K562 (cell line): ENCODE data around the gene TMEM245. TPM values are rescaled to one million over a fixed set of nuclear protein-coding genes. Genes with fewer than 3 reads are reported as not detected.

Source experiments
- C11orf30 ChIP-seq: fragments of 450-650 bp; IDR thresholded peaks from 2 replicates; pipeline ENCODE4 v1.6.1; 2016; ENCODE audit warnings: low read depth, mild to moderate bottlenecking
- CREB1 ChIP-seq, 2 experiments: sonication (generic) in 1 of 2; formaldehyde crosslinking in 1 of 2; IDR thresholded peaks; 2 replicates each; pipeline versions ENCODE4 v1.6.1 to v1.8.0; 2012 to 2022; ENCODE audit warnings: inconsistent platforms in 1 of 2, mild to moderate bottlenecking in 1 of 2, missing genetic modification reagents in 1 of 2, moderate library complexity in 1 of 2
- CXXC5 ChIP-seq: fragments of 250-450 bp; sonication (Bioruptor Pico); IDR thresholded peaks from 2 replicates; pipeline ENCODE4 v1.8.0; 2022; ENCODE audit warnings: inconsistent platforms, mild to moderate bottlenecking, moderate library complexity
- FOXM1 ChIP-seq, 2 experiments: fragments of 450-650 bp in 1 of 2; sonication (generic) in 1 of 2; formaldehyde crosslinking in 1 of 2; IDR thresholded peaks; 2 replicates each; pipeline versions ENCODE4 v1.6.1 to v1.9.0; 2017 to 2022; ENCODE audit warnings: low read depth in 2 of 2, mild to moderate bottlenecking in 2 of 2, missing genetic modification reagents in 1 of 2, moderate library complexity in 1 of 2
- KLF16 ChIP-seq: IDR thresholded peaks from 2 replicates; pipeline ENCODE4 v1.6.1; 2016; ENCODE audit warnings: antibody characterized with exemption
- MCM2 ChIP-seq: fragments of 450-650 bp; IDR thresholded peaks from 2 replicates; pipeline ENCODE4 v1.6.1; 2017; ENCODE audit warnings: low read depth, mild to moderate bottlenecking
- NFIX ChIP-seq: fragments of 250-450 bp; sonication (Bioruptor Pico); IDR thresholded peaks from 2 replicates; pipeline ENCODE4 v1.4.0; 2020; ENCODE audit warnings: low read depth, mild to moderate bottlenecking, moderate library complexity
- SP1 ChIP-seq: sonication (generic); formaldehyde crosslinking; IDR thresholded peaks from 2 replicates; pipeline ENCODE4 v1.8.1; 2022; ENCODE audit warnings: mild to moderate bottlenecking, missing genetic modification reagents
- SP2 ChIP-seq: IDR thresholded peaks from 2 replicates; pipeline ENCODE4 v1.6.1; 2011; ENCODE audit warnings: mild to moderate bottlenecking, low read depth, low read length, moderate library complexity; ENCODE audit not compliant: poor library complexity, severe bottlenecking; ENCODE audit errors: extremely low read depth
- TCFL5 ChIP-seq: fragments of 250-450 bp; sonication (Bioruptor Pico); conservative IDR thresholded peaks from 2 replicates; pipeline ENCODE4 v1.6.1; 2021; ENCODE audit warnings: mild to moderate bottlenecking, moderate library complexity, matching md5 sums
- U2AF2 ChIP-seq: fragments of 200-400 bp; formaldehyde crosslinking; optimal IDR thresholded peaks from 2 replicates; pipeline ENCODE3; 2017; ENCODE audit warnings: low read depth, mild to moderate bottlenecking, low read length
- ZNF551 ChIP-seq: fragments of 250-450 bp; sonication (Bioruptor Pico); IDR thresholded peaks from 2 replicates; pipeline ENCODE4 v1.5.0; 2021; ENCODE audit warnings: mild to moderate bottlenecking, moderate library complexity
- ZNF778 ChIP-seq: fragments of 450-650 bp; formaldehyde crosslinking; IDR thresholded peaks from 2 replicates; pipeline ENCODE4 v1.4.0; 2020; ENCODE audit warnings: mild to moderate bottlenecking, moderate library complexity
- polyA plus RNA-seq, 8 experiments: library from polyadenylated mRNA; depleted of rRNA in 4 of 8; stranded (reverse) in 5 of 8; unstranded in 3 of 8; fragments of >200 nt; fragmentation: Nextera tagmentation in 2 of 8; fragmentation: Illumina TruSeq in 1 of 8; extraction: Ambion mirVana in 2 of 8; extraction: Trizol in 1 of 8; gene quantifications; 2 replicates each; pipeline versions ENCODE4 v1.2.1 to v1.2.3, GENCODE V29; 2011 to 2014; ENCODE audit warnings: inconsistent platforms in 1 of 8, missing spikeins in 1 of 8
- total RNA-seq, 7 experiments: library from RNA; depleted of rRNA in 6 of 7; stranded (reverse); fragments of >200 nt in 6 of 7; fragmentation: Illumina TruSeq in 2 of 7; extraction: Trizol in 2 of 7; gene quantifications; 2 replicates each; pipeline versions ENCODE4 v1.2.1 to v1.2.3, GENCODE V29; 2011 to 2021; ENCODE audit warnings: low replicate concordance in 1 of 7
- TF ChIP-seq, protein P1 (sequence below): fragments of 250-450 bp; sonication (Bioruptor Pico); IDR thresholded peaks from 2 replicates; pipeline ENCODE4 v1.6.1; 2021; ENCODE audit warnings: mild to moderate bottlenecking
- TF ChIP-seq, protein P2 (sequence below): fragments of 250-450 bp; sonication (Bioruptor Pico); IDR thresholded peaks from 2 replicates; pipeline ENCODE4 v1.9.0; 2021; ENCODE audit warnings: mild to moderate bottlenecking, inconsistent platforms
- TF ChIP-seq, protein P3 (sequence below): sonication (generic); formaldehyde crosslinking; IDR thresholded peaks from 2 replicates; pipeline ENCODE4 v1.8.0; 2022; ENCODE audit warnings: missing genetic modification reagents, mild to moderate bottlenecking, borderline replicate concordance
- TF ChIP-seq, protein P4 (sequence below), 2 experiments: fragments of 150-350 bp in 1 of 2; IDR thresholded peaks; 2 replicates each; pipeline ENCODE4 v1.6.1; 2012 to 2016; ENCODE audit warnings: low read depth in 2 of 2, low read length in 2 of 2, mild to moderate bottlenecking in 1 of 2, moderate library complexity in 1 of 2

Gene TMEM245
- total and polyA plus RNA-seq, 9 of the 15 experiments (the other 6 are each of a cell fraction or from before 2014, with no cell fraction given), result 8.5 to 43.2 (median 24.3) TPM

DNA sequence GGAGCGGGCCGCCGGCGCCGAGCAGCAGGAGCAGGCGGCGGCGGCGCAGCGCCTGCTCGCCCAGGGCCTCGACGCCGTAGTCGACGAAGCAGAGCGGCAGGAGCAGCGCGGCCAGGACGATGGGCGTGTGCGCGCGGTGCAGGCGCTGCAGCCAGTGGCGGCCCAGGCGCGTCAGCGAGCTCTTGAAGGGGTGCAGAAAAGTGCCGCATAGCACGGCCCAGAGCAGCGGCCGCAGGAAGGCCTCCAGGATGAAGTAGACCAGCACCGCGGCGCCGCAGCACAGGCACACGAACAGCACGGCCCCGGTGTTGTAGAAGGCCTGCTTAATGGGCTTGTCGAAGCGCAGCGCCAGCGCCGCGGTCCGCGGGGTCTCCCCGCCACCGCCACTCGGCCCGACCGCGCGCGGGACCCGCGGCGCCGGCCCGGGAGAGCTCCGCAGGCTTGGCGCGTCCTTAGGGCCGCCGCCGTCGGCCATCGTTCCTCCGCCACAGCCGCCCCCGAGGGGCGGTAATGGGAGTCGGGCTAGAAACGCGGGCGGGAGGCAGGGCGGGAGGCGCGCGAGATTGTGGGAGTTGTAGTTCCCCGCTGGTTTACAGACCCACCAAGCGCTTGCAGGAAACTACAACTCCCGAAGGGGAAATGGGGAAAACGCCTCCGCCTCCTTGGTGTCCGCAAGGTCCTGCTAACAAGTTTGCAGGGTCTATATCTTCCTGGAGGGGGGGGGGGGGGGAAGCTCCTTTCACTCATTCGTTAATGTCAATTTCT lies at the start of gene TMEM245 (continued):
- TF ChIP-seq CXXC5 (CRISPR knock-in tag) (peak; percentile 89), ZNF551 (CRISPR knock-in tag) (no peak), SP1 (peak; percentile 67), TCFL5 (no peak), U2AF2 (no peak), FOXM1 (IDR thresholded peaks at IDR 0.05; ENCODE audit: low read depth) (peak; percentile 96), FOXM1 (CRISPR knock-in tag; IDR thresholded peaks at IDR 0.05; ENCODE audit: low read depth) (peak; percentile 47; the same call in 1 of the 2 replicates), KLF16 (no peak), MCM2 (no peak), C11orf30 (peak; percentile 79), ZNF778 (CRISPR knock-in tag) (no peak), CREB1 (IDR thresholded peaks at IDR 0.05) (peak; percentile 36; the same call in 1 of the 2 replicates), CREB1 (CRISPR knock-in tag; IDR thresholded peaks at IDR 0.05) (no peak; the same call in 1 of the 2 replicates), SP2 (no peak), NFIX (CRISPR knock-in tag) (no peak)
- TF ChIP-seq, protein P1, sequence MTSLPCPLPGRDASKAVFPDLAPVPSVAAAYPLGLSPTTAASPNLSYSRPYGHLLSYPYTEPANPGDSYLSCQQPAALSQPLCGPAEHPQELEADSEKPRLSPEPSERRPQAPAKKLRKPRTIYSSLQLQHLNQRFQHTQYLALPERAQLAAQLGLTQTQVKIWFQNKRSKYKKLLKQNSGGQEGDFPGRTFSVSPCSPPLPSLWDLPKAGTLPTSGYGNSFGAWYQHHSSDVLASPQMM (CRISPR knock-in tag), result no peak
- TF ChIP-seq, protein P2, sequence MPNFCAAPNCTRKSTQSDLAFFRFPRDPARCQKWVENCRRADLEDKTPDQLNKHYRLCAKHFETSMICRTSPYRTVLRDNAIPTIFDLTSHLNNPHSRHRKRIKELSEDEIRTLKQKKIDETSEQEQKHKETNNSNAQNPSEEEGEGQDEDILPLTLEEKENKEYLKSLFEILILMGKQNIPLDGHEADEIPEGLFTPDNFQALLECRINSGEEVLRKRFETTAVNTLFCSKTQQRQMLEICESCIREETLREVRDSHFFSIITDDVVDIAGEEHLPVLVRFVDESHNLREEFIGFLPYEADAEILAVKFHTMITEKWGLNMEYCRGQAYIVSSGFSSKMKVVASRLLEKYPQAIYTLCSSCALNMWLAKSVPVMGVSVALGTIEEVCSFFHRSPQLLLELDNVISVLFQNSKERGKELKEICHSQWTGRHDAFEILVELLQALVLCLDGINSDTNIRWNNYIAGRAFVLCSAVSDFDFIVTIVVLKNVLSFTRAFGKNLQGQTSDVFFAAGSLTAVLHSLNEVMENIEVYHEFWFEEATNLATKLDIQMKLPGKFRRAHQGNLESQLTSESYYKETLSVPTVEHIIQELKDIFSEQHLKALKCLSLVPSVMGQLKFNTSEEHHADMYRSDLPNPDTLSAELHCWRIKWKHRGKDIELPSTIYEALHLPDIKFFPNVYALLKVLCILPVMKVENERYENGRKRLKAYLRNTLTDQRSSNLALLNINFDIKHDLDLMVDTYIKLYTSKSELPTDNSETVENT (CRISPR knock-in tag), result peak; percentile 79; the same call in 1 of the 2 replicates
- TF ChIP-seq, protein P3, sequence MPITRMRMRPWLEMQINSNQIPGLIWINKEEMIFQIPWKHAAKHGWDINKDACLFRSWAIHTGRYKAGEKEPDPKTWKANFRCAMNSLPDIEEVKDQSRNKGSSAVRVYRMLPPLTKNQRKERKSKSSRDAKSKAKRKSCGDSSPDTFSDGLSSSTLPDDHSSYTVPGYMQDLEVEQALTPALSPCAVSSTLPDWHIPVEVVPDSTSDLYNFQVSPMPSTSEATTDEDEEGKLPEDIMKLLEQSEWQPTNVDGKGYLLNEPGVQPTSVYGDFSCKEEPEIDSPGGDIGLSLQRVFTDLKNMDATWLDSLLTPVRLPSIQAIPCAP (CRISPR knock-in tag), result no peak
- TF ChIP-seq, protein P4, sequence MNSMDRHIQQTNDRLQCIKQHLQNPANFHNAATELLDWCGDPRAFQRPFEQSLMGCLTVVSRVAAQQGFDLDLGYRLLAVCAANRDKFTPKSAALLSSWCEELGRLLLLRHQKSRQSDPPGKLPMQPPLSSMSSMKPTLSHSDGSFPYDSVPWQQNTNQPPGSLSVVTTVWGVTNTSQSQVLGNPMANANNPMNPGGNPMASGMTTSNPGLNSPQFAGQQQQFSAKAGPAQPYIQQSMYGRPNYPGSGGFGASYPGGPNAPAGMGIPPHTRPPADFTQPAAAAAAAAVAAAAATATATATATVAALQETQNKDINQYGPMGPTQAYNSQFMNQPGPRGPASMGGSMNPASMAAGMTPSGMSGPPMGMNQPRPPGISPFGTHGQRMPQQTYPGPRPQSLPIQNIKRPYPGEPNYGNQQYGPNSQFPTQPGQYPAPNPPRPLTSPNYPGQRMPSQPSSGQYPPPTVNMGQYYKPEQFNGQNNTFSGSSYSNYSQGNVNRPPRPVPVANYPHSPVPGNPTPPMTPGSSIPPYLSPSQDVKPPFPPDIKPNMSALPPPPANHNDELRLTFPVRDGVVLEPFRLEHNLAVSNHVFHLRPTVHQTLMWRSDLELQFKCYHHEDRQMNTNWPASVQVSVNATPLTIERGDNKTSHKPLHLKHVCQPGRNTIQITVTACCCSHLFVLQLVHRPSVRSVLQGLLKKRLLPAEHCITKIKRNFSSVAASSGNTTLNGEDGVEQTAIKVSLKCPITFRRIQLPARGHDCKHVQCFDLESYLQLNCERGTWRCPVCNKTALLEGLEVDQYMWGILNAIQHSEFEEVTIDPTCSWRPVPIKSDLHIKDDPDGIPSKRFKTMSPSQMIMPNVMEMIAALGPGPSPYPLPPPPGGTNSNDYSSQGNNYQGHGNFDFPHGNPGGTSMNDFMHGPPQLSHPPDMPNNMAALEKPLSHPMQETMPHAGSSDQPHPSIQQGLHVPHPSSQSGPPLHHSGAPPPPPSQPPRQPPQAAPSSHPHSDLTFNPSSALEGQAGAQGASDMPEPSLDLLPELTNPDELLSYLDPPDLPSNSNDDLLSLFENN (IDR thresholded peaks at IDR 0.05; ENCODE audit: low read depth in 2 of 2, low read length in 2 of 2), result no peak
